Measurements from ENCODE around the gene CFAP47.

GRCh38 chrX:36334572-36334971 lies 415.0 kb downstream of the CFAP47 start:
- TF ChIP-seq CTCF (IDR thresholded peaks at IDR 0.05; ENCODE audit: low read depth, low read length) (no peak), MYC (IDR thresholded peaks at IDR 0.05; ENCODE audit: low read depth, low read length) (no peak)
- TF ChIP-seq, protein P1, sequence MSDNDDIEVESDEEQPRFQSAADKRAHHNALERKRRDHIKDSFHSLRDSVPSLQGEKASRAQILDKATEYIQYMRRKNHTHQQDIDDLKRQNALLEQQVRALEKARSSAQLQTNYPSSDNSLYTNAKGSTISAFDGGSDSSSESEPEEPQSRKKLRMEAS (IDR thresholded peaks at IDR 0.05; ENCODE audit: low read depth, low read length) = no peak

Measured in NB4 (cell line).